ENCODE measurements around the gene NOL4.

DNA sequence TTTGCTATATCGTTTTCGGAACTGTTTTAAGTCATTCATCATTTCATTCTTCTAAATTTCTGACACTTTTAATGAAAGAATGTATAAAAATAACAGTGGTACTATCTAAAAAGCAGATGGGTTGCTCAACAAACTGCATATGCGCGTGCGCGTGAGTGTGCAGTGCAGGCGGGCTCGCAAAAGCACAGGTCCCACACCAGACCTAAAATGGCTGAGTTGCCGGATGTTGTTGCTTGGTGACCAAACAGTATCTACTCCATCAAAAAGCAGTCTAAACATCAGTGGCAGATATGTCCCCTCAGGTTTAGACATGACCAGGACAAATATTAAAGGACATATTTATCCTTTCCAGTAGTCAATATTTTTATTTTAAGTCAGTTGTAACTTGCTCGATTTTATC, 5.1 kb downstream of the NOL4 start:
- TF ChIP-seq, protein P1, sequence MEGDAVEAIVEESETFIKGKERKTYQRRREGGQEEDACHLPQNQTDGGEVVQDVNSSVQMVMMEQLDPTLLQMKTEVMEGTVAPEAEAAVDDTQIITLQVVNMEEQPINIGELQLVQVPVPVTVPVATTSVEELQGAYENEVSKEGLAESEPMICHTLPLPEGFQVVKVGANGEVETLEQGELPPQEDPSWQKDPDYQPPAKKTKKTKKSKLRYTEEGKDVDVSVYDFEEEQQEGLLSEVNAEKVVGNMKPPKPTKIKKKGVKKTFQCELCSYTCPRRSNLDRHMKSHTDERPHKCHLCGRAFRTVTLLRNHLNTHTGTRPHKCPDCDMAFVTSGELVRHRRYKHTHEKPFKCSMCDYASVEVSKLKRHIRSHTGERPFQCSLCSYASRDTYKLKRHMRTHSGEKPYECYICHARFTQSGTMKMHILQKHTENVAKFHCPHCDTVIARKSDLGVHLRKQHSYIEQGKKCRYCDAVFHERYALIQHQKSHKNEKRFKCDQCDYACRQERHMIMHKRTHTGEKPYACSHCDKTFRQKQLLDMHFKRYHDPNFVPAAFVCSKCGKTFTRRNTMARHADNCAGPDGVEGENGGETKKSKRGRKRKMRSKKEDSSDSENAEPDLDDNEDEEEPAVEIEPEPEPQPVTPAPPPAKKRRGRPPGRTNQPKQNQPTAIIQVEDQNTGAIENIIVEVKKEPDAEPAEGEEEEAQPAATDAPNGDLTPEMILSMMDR (conservative IDR thresholded peaks at IDR 0.05; ENCODE audit: low read depth, low read length) = no peak
- no peak for TF ChIP-seq EZH2 (IDR thresholded peaks at IDR 0.05; ENCODE audit: borderline replicate concordance, low read depth, low read length, poor library complexity, severe bottlenecking)

All from A673 (cell line).